Calu3 (cell line): ENCODE data around the gene MT1B. TPM values are rescaled to one million over a fixed set of nuclear protein-coding genes. Genes with fewer than 3 reads are reported as not detected.

Experiments used
- BruUV-seq: library from RNA; stranded (reverse); fragments of 400-500 nt; replicated peaks from 2 replicates; lab custom pipeline; 2021; lab: Mats Ljungman, UMichigan
- CTCF ChIA-PET: fragments of 300-600 bp; sonication (Branson Sonifier 250); formaldehyde crosslinking; loops from one replicate; lab custom pipeline; 2022; ENCODE audit warnings: antibody characterized with exemption; lab: Charles Lee
- DNase-seq: peaks from one replicate; pipeline ENCODE4 v3.0.0; 2022
- H3K27ac Mint-ChIP-seq: one replicate; pipeline ENCODE4 v1.8.0; 2022; ENCODE audit warnings: mixed read lengths; ENCODE audit not compliant: unreplicated experiment
- H3K27me3 Mint-ChIP-seq: one replicate; pipeline ENCODE4 v1.8.0; 2022; ENCODE audit warnings: mixed read lengths; ENCODE audit not compliant: unreplicated experiment
- H3K36me3 Mint-ChIP-seq: one replicate; pipeline ENCODE4 v1.8.0; 2022; ENCODE audit warnings: mild to moderate bottlenecking, moderate library complexity, mixed read lengths; ENCODE audit not compliant: insufficient read depth, unreplicated experiment
- H3K4me1 Mint-ChIP-seq: one replicate; pipeline ENCODE4 v1.8.0; 2022; ENCODE audit warnings: mild to moderate bottlenecking, low read depth, mixed read lengths; ENCODE audit not compliant: unreplicated experiment
- H3K4me3 Mint-ChIP-seq: one replicate; pipeline ENCODE4 v1.8.0; 2022; ENCODE audit warnings: mild to moderate bottlenecking, low read depth, moderate library complexity, mixed read lengths; ENCODE audit not compliant: unreplicated experiment
- H3K9me3 Mint-ChIP-seq: one replicate; pipeline ENCODE4 v1.8.0; 2022; ENCODE audit warnings: low read depth, mixed read lengths; ENCODE audit not compliant: unreplicated experiment
- intact Hi-C: fragments of 100-400 bp; cut with micrococcal nuclease; formaldehyde crosslinking; loops from one replicate; pipeline ENCODE4 v1.10.0; 2022; ENCODE audit not compliant: unreplicated experiment
- total RNA-seq: library from RNA; stranded (reverse); gene quantifications from 2 replicates; pipeline ENCODE4 v1.2.3, GENCODE V29; 2022
- TF ChIP-seq, protein P1 (sequence below): fragments of 200-600 bp; IDR thresholded peaks from one replicate; pipeline ENCODE4 v1.8.0; 2022; ENCODE audit warnings: antibody characterized with exemption; ENCODE audit not compliant: unreplicated experiment

The MT1B gene
- total RNA-seq, 1 experiment from 2014 or later = not detected

DNA sequence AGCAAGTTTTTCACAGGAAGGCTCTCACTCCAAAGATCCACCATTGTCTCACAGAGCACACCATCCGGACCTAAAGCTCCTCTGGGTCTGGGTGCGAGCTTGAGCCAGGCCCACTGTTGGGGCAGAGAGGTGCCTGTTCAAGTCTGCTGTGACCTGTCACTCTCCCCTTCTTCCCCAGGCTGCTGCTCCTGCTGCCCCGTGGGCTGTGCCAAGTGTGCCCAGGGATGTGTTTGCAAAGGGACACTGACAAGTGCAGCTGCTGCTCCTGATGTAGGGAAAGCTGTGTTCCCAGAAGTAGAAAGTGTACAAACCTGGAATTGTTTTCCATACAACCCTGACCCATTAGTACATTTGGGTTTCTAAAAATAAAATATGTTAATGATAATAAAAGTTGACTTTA lies 25.8 kb downstream of the MT1B start:
- CTCF ChIA-PET = no interaction called here
- peaks cover 51% of the 10 kb centered on the region for H3K27me3 Mint-ChIP-seq

DNA sequence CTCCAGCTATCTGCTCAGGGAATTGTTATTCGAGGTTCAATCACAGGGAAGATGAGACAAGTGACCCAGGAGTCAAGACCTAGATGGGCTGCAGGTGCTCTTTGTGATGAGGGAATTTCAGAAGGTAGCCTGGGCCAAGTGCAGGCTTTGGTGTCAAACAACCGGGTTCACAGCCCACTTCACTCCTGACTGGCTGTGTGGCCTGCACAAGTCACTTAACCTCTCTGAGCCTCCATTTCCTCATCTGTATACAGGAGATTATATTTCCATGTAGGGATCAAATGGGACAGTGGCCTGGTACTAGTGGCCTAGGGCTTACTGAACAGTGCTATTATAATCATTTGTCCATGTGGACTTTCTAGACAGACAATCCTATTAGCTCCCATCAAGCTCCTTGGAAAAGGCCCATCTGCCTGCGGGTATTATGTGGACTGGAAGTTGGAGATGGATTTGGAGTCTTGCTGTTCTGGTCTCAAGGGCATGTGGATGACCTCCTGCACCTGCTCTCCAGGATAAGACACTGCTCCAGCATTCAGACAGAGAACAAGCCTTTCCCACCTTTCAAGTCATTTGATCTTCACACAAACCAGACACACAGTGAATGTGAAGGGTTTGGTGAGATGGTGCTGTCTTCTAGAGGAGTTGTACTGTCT lies 27.5 kb downstream of the MT1B start:
- TF ChIP-seq, protein P1, sequence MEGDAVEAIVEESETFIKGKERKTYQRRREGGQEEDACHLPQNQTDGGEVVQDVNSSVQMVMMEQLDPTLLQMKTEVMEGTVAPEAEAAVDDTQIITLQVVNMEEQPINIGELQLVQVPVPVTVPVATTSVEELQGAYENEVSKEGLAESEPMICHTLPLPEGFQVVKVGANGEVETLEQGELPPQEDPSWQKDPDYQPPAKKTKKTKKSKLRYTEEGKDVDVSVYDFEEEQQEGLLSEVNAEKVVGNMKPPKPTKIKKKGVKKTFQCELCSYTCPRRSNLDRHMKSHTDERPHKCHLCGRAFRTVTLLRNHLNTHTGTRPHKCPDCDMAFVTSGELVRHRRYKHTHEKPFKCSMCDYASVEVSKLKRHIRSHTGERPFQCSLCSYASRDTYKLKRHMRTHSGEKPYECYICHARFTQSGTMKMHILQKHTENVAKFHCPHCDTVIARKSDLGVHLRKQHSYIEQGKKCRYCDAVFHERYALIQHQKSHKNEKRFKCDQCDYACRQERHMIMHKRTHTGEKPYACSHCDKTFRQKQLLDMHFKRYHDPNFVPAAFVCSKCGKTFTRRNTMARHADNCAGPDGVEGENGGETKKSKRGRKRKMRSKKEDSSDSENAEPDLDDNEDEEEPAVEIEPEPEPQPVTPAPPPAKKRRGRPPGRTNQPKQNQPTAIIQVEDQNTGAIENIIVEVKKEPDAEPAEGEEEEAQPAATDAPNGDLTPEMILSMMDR = no peak
- DNase-seq = no peak
- BruUV-seq = no TSS peak
- H3K9me3 Mint-ChIP-seq = no peaks in the 10 kb centered on the region
- intact Hi-C loops = no loop called here
- peaks cover 15% of the 10 kb centered on the region for H3K4me1 Mint-ChIP-seq
- H3K4me3 Mint-ChIP-seq = no peak overlapping the region
- CTCF ChIA-PET = interaction anchor here (0.5 to 1.3 kb wide), 3 partner anchors 17 to 52 kb away, joined by 5 read pairs; no protein-coding TSS in a partner anchor
- peaks cover 18% of the 10 kb centered on the region for H3K36me3 Mint-ChIP-seq
- no peak overlapping the region for H3K27ac Mint-ChIP-seq
- H3K27me3 Mint-ChIP-seq = peaks cover 38% of the 10 kb centered on the region

More for the DNA sequence above, 25.8 kb downstream of the MT1B start:
- Mint-ChIP-seq H3K36me3 (peaks cover 9% of the 10 kb centered on the region), H3K4me3 (no peak overlapping the region), H3K9me3 (no peaks in the 10 kb centered on the region), H3K27ac (no peak overlapping the region), H3K4me1 (peaks cover 8% of the 10 kb centered on the region)
- TF ChIP-seq, protein P1 = no peak
- DNase-seq = no peak
- BruUV-seq = no TSS peak
- intact Hi-C loops = no loop called here

DNA sequence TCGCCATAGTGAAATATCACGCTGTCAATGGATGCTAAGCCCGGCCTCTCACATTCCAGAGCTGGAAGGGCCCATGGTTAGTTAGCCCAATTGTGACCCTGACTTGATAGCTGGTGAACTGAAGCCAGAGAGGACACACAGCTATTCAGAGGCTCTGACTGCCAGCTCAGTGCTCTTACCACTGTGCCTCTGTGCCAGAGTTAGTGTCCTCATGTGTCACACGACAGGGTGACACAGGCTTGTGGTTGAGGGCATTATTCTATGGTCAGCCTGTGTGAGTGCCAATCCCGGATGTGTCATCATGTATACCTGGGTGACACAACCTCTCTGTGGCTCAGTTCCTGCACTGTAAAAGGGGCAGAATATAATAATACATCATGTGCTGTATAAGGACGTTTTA lies 28.1 kb downstream of the MT1B start:
- CTCF ChIA-PET = interaction anchor here (0.5 to 1.3 kb wide), 3 partner anchors 18 to 52 kb away, joined by 5 read pairs; no protein-coding TSS in a partner anchor
- Mint-ChIP-seq H3K27ac (no peak overlapping the region), H3K4me3 (no peak overlapping the region), H3K36me3 (peaks cover 18% of the 10 kb centered on the region), H3K4me1 (peaks cover 15% of the 10 kb centered on the region), H3K27me3 (peaks cover 38% of the 10 kb centered on the region), H3K9me3 (no peaks in the 10 kb centered on the region)
- intact Hi-C loops = no loop called here
- TF ChIP-seq, protein P1 = no peak
- DNase-seq = peak; percentile 44
- no TSS peak for BruUV-seq

DNA sequence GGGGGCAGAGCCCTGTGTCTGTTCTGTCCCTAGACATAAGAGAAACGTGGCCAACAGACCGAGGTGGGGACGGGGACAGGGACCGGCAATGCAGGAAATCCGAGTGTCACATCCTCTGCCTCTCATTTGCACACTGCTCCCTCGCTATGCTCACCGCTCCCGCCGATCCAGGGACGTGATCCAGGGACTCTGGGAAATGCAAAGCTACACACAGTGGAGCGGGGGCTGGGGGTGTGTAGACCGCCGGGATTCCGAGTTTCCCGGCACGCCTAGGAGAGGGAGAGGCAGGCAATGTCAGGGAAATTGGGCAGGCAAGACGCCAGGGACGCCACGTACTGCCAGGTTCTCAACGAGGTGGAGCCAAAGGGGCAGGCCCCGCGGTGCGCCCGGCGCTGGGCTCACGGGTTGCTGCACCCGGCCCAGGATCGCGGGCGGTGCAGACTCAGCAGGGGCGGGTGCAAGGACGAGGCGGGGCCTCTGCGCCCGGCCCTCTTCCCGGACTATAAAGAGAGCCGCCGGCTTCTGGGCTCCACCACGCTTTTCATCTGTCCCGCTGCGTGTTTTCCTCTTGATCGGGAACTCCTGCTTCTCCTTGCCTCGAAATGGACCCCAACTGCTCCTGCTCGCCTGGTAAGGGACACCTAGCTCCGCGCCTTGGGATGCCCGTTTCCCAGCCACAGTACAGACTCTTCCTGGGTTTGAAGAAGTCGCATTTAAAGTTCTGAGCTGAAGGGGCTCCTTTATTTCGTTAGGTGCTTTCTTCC lies 30.4 kb downstream of the MT1B start, which contains the start of gene MT1X:
Gene MT1X (plus strand): TSS at position 532 of the 764 bp plus-strand sequence. CDS start 71 bp downstream, at position 603.
- peaks cover 15% of the 10 kb centered on the region for H3K4me1 Mint-ChIP-seq
- BruUV-seq = no TSS peak
- peak within 1 kb of the TSS; percentile 64 for H3K27ac Mint-ChIP-seq
- peak; percentile 82 for DNase-seq
- intact Hi-C loops = no loop called here
- CTCF ChIA-PET = no interaction called here
- peak within 1 kb of the TSS; percentile 88 for H3K4me3 Mint-ChIP-seq
- H3K36me3 Mint-ChIP-seq = peaks cover 18% of the 10 kb centered on the region
- TF ChIP-seq, protein P1 = no peak
- H3K27me3 Mint-ChIP-seq = peaks cover 18% of the 10 kb centered on the region
- no peaks in the 10 kb centered on the region for H3K9me3 Mint-ChIP-seq
